DMS153 treated with DMSO at 0.1 percent for 48 hours (cell line): Measurements from ENCODE around the gene CDH23.
"Not testable (repeated sequence)": the region's sequence is repeated elsewhere in the genome, so short reads cannot be mapped to it uniquely, and the experiment has no call there.

Experiments used
- DNase-seq: peaks from one replicate; lab custom pipeline; 2025; ENCODE audit not compliant: unreplicated experiment; lab: John Stamatoyannopoulos, UW

The CDH23 gene

GRCh38 chr10:71597821-71598498 is 201.2 kb downstream of the CDH23 start:
- DNase-seq, result no peak

GRCh38 chr10:71598621-71599055 is 201.9 kb downstream of the CDH23 start:
- DNase-seq, result no peak

GRCh38 chr10:71599518-71599917 is 202.8 kb downstream of the CDH23 start:
- no peak for DNase-seq

- not testable (repeated sequence) for DNase-seq
These were observed 203.5 kb downstream of the CDH23 start for GRCh38 chr10:71600242-71600641.

- DNase-seq, result no peak
These were observed 204.1 kb downstream of the CDH23 start for GRCh38 chr10:71600849-71601248.

GRCh38 chr10:71601273-71601672 is 204.6 kb downstream of the CDH23 start:
- no peak for DNase-seq

GRCh38 chr10:71603150-71603549 is 206.4 kb downstream of the CDH23 start:
- no peak for DNase-seq

GRCh38 chr10:71603754-71604153 is 207.0 kb downstream of the CDH23 start:
- no peak for DNase-seq

- DNase-seq, result no peak
These were observed 207.8 kb downstream of the CDH23 start for GRCh38 chr10:71604324-71605018.

- no peak for DNase-seq
These were observed 208.7 kb downstream of the CDH23 start for GRCh38 chr10:71605263-71605962.

GRCh38 chr10:71606257-71607081 is 209.7 kb downstream of the CDH23 start:
- DNase-seq, result no peak

- no peak for DNase-seq
These were observed 210.3 kb downstream of the CDH23 start for GRCh38 chr10:71607082-71607443.

- DNase-seq, result peak; percentile 19
These were observed 212.4 kb downstream of the CDH23 start for GRCh38 chr10:71608819-71609768.

GRCh38 chr10:71610651-71611050 is 213.9 kb downstream of the CDH23 start:
- DNase-seq, result no peak

- DNase-seq, result no peak
These were observed 214.4 kb downstream of the CDH23 start for GRCh38 chr10:71611131-71611530.

- DNase-seq, result no peak
These were observed 215.1 kb downstream of the CDH23 start for GRCh38 chr10:71611709-71612422.

- no peak for DNase-seq
These were observed 216.6 kb downstream of the CDH23 start for GRCh38 chr10:71613261-71613777.

GRCh38 chr10:71613877-71614276 is 217.2 kb downstream of the CDH23 start:
- no peak for DNase-seq

- DNase-seq, result no peak
These were observed 218.2 kb downstream of the CDH23 start for GRCh38 chr10:71614946-71615345.
